ENCODE data around the gene NXN. TPM values are rescaled to one million over a fixed set of nuclear protein-coding genes. Genes with fewer than 3 reads are reported as not detected.
A peak's percentile ranks its signal among the peaks of the same experiment; 100 is the strongest.

Gene NXN
- total RNA-seq, 6 donors from 2014 or later, result 32.4 to 63.1 (median 52.2) TPM

- 93 to 96% methylated on average over 9 of the region's 9 CpGs for WGBS, 2 donors
- no peak for DNase-seq
- ATAC-seq (ENCODE audit: low FRiP score in 2 of 2), result no peak
- peaks cover 0 to 8% (median 4%) of the 10 kb centered on the region in 4 donors for H3K4me1 ChIP-seq
- H3K36me3 ChIP-seq, result peaks cover 16 to 53% (median 43%) of the 10 kb centered on the region in 4 donors
- H3K9me3 ChIP-seq, result no peaks in the 10 kb centered on the region
- no peak overlapping the region for H3K27ac ChIP-seq
- TF ChIP-seq POLR2AphosphoS5 (IDR thresholded peaks at IDR 0.05) (no peak), EP300 (IDR thresholded peaks at IDR 0.05) (no peak), CTCF (IDR thresholded peaks at IDR 0.05) (no peak), POLR2A (IDR thresholded peaks at IDR 0.05) (no peak)
- H3K4me3 ChIP-seq, result no peak overlapping the region
- no peaks in the 10 kb centered on the region for H3K27me3 ChIP-seq
Observed at GRCh38 chr17:1013729-1014090, 34.1 kb upstream of the NXN start.

GRCh38 chr17:1012823-1013728 is 33.5 kb upstream of the NXN start:
- no peak overlapping the region for H3K4me3 ChIP-seq
- ATAC-seq (ENCODE audit: low FRiP score in 2 of 2), result no peak
- peaks cover 21 to 60% (median 48%) of the 10 kb centered on the region in 4 donors for H3K36me3 ChIP-seq
- H3K27ac ChIP-seq, result peak overlapping the region in 2 of 4 donors; percentile 26 to 84
- WGBS, 2 donors, result 88 to 90% methylated on average over 14 to 28 of the region's 30 CpGs
- H3K9me3 ChIP-seq, result no peaks in the 10 kb centered on the region
- no peak for TF ChIP-seq POLR2AphosphoS5 (IDR thresholded peaks at IDR 0.05)
- TF ChIP-seq POLR2A (IDR thresholded peaks at IDR 0.05), result no peak
- TF ChIP-seq EP300 (IDR thresholded peaks at IDR 0.05), result no peak
- no peak for TF ChIP-seq CTCF (IDR thresholded peaks at IDR 0.05)
- DNase-seq, result peak in 1 of 2 donors; percentile 64
- H3K27me3 ChIP-seq, result no peaks in the 10 kb centered on the region
- H3K4me1 ChIP-seq, result peaks cover 0 to 14% (median 4%) of the 10 kb centered on the region in 4 donors

GRCh38 chr17:1011760-1012735 is 32.5 kb upstream of the NXN start:
- H3K4me1 ChIP-seq, result peaks cover 4 to 23% (median 6%) of the 10 kb centered on the region in 4 donors
- peak overlapping the region in 3 of 4 donors; percentile 34 to 84 (median 79) for H3K27ac ChIP-seq
- H3K4me3 ChIP-seq, result no peak overlapping the region
- ATAC-seq (ENCODE audit: low FRiP score in 2 of 2) (no peak), DNase-seq (peak in 1 of 2 donors; percentile 69)
- peaks cover 28 to 70% (median 58%) of the 10 kb centered on the region in 4 donors for H3K36me3 ChIP-seq
- TF ChIP-seq EP300 (IDR thresholded peaks at IDR 0.05) (no peak), POLR2A (IDR thresholded peaks at IDR 0.05) (no peak), POLR2AphosphoS5 (IDR thresholded peaks at IDR 0.05) (no peak), CTCF (IDR thresholded peaks at IDR 0.05) (no peak)
- H3K9me3 ChIP-seq, result no peaks in the 10 kb centered on the region
- no peaks in the 10 kb centered on the region for H3K27me3 ChIP-seq
- 89 to 92% methylated on average over 29 to 44 of the region's 57 CpGs for WGBS, 2 donors

GRCh38 chr17:1011138-1011537 is 31.6 kb upstream of the NXN start:
- TF ChIP-seq POLR2AphosphoS5 (IDR thresholded peaks at IDR 0.05) (no peak), POLR2A (IDR thresholded peaks at IDR 0.05) (no peak), CTCF (IDR thresholded peaks at IDR 0.05) (no peak), EP300 (IDR thresholded peaks at IDR 0.05) (no peak)
- peaks cover 28 to 70% (median 62%) of the 10 kb centered on the region in 4 donors for H3K36me3 ChIP-seq

More at GRCh38 chr17:1011138-1011537, 31.6 kb upstream of the NXN start:
- no peaks in the 10 kb centered on the region for H3K27me3 ChIP-seq
- DNase-seq (peak in 1 of 2 donors; percentile 36), ATAC-seq (ENCODE audit: low FRiP score in 2 of 2) (no peak)
- peaks cover 9 to 29% (median 10%) of the 10 kb centered on the region in 4 donors for H3K4me1 ChIP-seq
- 86 to 88% methylated on average over 9 to 10 of the region's 10 CpGs for WGBS, 2 donors
- H3K9me3 ChIP-seq, result no peaks in the 10 kb centered on the region
- H3K4me3 ChIP-seq, result no peak overlapping the region
- H3K27ac ChIP-seq, result peak overlapping the region in 3 of 4 donors; percentile 68 to 84 (median 79)

All from upper lobe of left lung (tissue), 6 donors.